SU-DHL-6 (cell line): ENCODE measurements around the gene UQCC2.

Experiments used
- CTCF ChIP-seq: fragments of 200-600 bp; sonication (generic); IDR thresholded peaks from one replicate; pipeline ENCODE4 v1.5.1; 2017; ENCODE audit warnings: antibody characterized with exemption, mild to moderate bottlenecking, low read length, moderate library complexity; ENCODE audit not compliant: insufficient read depth, poor library complexity, severe bottlenecking
- EZH2phosphoT487 ChIP-seq: fragments of 200-600 bp; sonication (generic), shearing (Covaris generic); conservative IDR thresholded peaks from 2 replicates; pipeline ENCODE4 v1.6.1; 2018; ENCODE audit warnings: mild to moderate bottlenecking, antibody characterized with exemption, low read length, moderate library complexity, mixed read lengths

- no peak for TF ChIP-seq CTCF
- no peak for TF ChIP-seq EZH2phosphoT487
These were observed 52.4 kb downstream of the UQCC2 start for GRCh38 chr6:33658982-33659689.
